ENCODE data around the gene UNC13D. TPM values are rescaled to one million over a fixed set of nuclear protein-coding genes. Genes with fewer than 3 reads are reported as not detected.
"Not testable (repeated sequence)": the region's sequence is repeated elsewhere in the genome, so short reads cannot be mapped to it uniquely, and the experiment has no call there.

The UNC13D gene
- total RNA-seq, 1 experiment from 2014 or later: 3.5 TPM

DNA sequence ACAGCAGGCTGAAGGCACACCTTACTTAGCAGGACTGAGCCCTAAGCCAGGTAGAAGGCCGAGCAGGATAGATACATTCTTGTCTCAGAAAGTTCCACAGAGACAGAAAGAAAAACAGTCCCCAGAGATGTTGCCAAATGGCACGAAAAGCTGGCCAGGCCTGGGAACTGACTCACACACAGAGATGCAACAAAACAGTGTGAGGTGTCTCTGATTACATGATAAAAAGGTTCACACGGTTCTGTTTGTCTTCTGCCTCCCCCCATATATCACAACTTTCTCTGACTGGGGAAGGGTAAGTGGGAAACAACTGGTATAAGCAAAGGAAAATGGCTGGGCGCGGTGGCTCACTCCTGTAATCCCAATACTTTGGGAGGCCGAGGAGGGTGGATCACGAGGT lies 9.2 kb upstream of the UNC13D start:
- ChIA-PET POLR2A (interaction anchor here (0.6 to 6.1 kb wide), 15 partner anchors 8 to 411 kb away, joined by 3 to 164 read pairs (median 17); partner anchors contain the start of genes MRPL38, RECQL5, SAP30BP and TRIM47), CTCF (interaction anchor here (1.0 to 3.6 kb wide), 3 partner anchors 24 to 174 kb away, joined by 3 to 36 read pairs (median 4); partner anchors contain the start of gene TRIM47)
- DNase-seq (ENCODE audit: unreplicated experiment): peak; percentile 83
- no peaks in the 10 kb centered on the region for H3K9me3 Mint-ChIP-seq (ENCODE audit: unreplicated experiment)
- no peak for TF ChIP-seq CTCF (IDR thresholded peaks at IDR 0.05; ENCODE audit: unreplicated experiment)
- no peak overlapping the region for H3K4me3 Mint-ChIP-seq (ENCODE audit: unreplicated experiment)
- peaks cover 53% of the 10 kb centered on the region for H3K36me3 Mint-ChIP-seq (ENCODE audit: insufficient read depth, unreplicated experiment)
- peaks cover 19% of the 10 kb centered on the region for H3K4me1 Mint-ChIP-seq (ENCODE audit: insufficient read depth, unreplicated experiment)
- no peaks in the 10 kb centered on the region for H3K27me3 Mint-ChIP-seq (ENCODE audit: insufficient read depth, unreplicated experiment)
- no TSS peak for BruUV-seq (replicated peaks)
- intact Hi-C loops (cut with micrococcal nuclease): no loop called here
- H3K27ac Mint-ChIP-seq (ENCODE audit: low read depth, unreplicated experiment): no peak overlapping the region

- Mint-ChIP-seq H3K4me1 (ENCODE audit: insufficient read depth, unreplicated experiment) (peaks cover 18% of the 10 kb centered on the region), H3K36me3 (ENCODE audit: insufficient read depth, unreplicated experiment) (peaks cover 71% of the 10 kb centered on the region)
- H3K27ac Mint-ChIP-seq (ENCODE audit: low read depth, unreplicated experiment); DNase-seq (ENCODE audit: unreplicated experiment); H3K9me3 Mint-ChIP-seq (ENCODE audit: unreplicated experiment); BruUV-seq (replicated peaks); H3K4me3 Mint-ChIP-seq (ENCODE audit: unreplicated experiment); H3K27me3 Mint-ChIP-seq (ENCODE audit: insufficient read depth, unreplicated experiment); intact Hi-C loops (cut with micrococcal nuclease): not testable (repeated sequence)
- ChIA-PET POLR2A (interaction anchor here (5.8 kb wide), 1 partner anchor 74 kb away, joined by 128 read pairs; a partner anchor contains a TSS), CTCF (interaction anchor here (0.6 kb wide), 1 partner anchor 914 kb away, joined by 3 read pairs; no protein-coding TSS in a partner anchor)
These were observed 7.4 kb upstream of the UNC13D start for GRCh38 chr17:75851693-75851991.

GRCh38 chr17:75850928-75851692 lies 6.9 kb upstream of the UNC13D start:
- intact Hi-C loops (cut with micrococcal nuclease): no loop called here
- no peak for TF ChIP-seq CTCF (IDR thresholded peaks at IDR 0.05; ENCODE audit: unreplicated experiment)
- H3K4me1 Mint-ChIP-seq (ENCODE audit: insufficient read depth, unreplicated experiment): peaks cover 16% of the 10 kb centered on the region
- H3K4me3 Mint-ChIP-seq (ENCODE audit: unreplicated experiment): no peak overlapping the region
- no peaks in the 10 kb centered on the region for H3K27me3 Mint-ChIP-seq (ENCODE audit: insufficient read depth, unreplicated experiment)
- H3K9me3 Mint-ChIP-seq (ENCODE audit: unreplicated experiment): no peaks in the 10 kb centered on the region
- no peak overlapping the region for H3K27ac Mint-ChIP-seq (ENCODE audit: low read depth, unreplicated experiment)
- no TSS peak for BruUV-seq (replicated peaks)
- peaks cover 76% of the 10 kb centered on the region for H3K36me3 Mint-ChIP-seq (ENCODE audit: insufficient read depth, unreplicated experiment)
- DNase-seq (ENCODE audit: unreplicated experiment): no peak
- CTCF ChIA-PET: interaction anchor here (0.6 to 2.2 kb wide), 6 partner anchors 10 to 914 kb away, joined by 3 to 6 read pairs (median 3); partner anchors contain the start of gene GALK1
- POLR2A ChIA-PET: interaction anchor here (5.8 kb wide), 1 partner anchor 73 kb away, joined by 128 read pairs; a partner anchor contains a TSS

- Mint-ChIP-seq H3K9me3 (ENCODE audit: unreplicated experiment) (no peaks in the 10 kb centered on the region), H3K27me3 (ENCODE audit: insufficient read depth, unreplicated experiment) (no peaks in the 10 kb centered on the region), H3K4me1 (ENCODE audit: insufficient read depth, unreplicated experiment) (peaks cover 27% of the 10 kb centered on the region), H3K4me3 (ENCODE audit: unreplicated experiment) (no peak overlapping the region), H3K27ac (ENCODE audit: low read depth, unreplicated experiment) (peak overlapping the region; percentile 19), H3K36me3 (ENCODE audit: insufficient read depth, unreplicated experiment) (peaks cover 83% of the 10 kb centered on the region)
- no peak for DNase-seq (ENCODE audit: unreplicated experiment)
- TF ChIP-seq CTCF (IDR thresholded peaks at IDR 0.05; ENCODE audit: unreplicated experiment): no peak
- ChIA-PET POLR2A (interaction anchor here (0.7 to 1.4 kb wide), 3 partner anchors 16 to 521 kb away, joined by 3 to 6 read pairs (median 4); partner anchors contain the start of gene GALK1), CTCF (interaction anchor here (0.6 to 2.2 kb wide), 8 partner anchors 11 to 256 kb away, joined by 3 to 6 read pairs (median 4); no protein-coding TSS in a partner anchor)
- BruUV-seq (replicated peaks): no TSS peak
- intact Hi-C loops (cut with micrococcal nuclease): loop anchor here (2.0 kb wide), 1 partner anchor 77 kb away; no protein-coding TSS in a partner anchor
These were observed 5.5 kb upstream of the UNC13D start for GRCh38 chr17:75849724-75850123.
